Ectodermal cell (in vitro differentiated cells): ENCODE measurements around the gene RBP3.

Experiments used
- H3K27ac ChIP-seq: 2 replicates; pipeline ENCODE4 v1.7.0; 2013; ENCODE audit warnings: mild to moderate bottlenecking, low read depth, low read length; ENCODE audit not compliant: insufficient read depth, poor library complexity, severe bottlenecking
- H3K27me3 ChIP-seq: 2 replicates; pipeline ENCODE4 v1.7.0; 2013; ENCODE audit warnings: mild to moderate bottlenecking, low read length; ENCODE audit not compliant: insufficient read depth, control insufficient read depth, poor library complexity, severe bottlenecking
- H3K36me3 ChIP-seq: one replicate; pipeline ENCODE4 v1.7.0; 2013; ENCODE audit warnings: low read length; ENCODE audit not compliant: control insufficient read depth, insufficient read depth
- H3K4me1 ChIP-seq: one replicate; pipeline ENCODE4 v1.7.0; 2013; ENCODE audit warnings: low read length; ENCODE audit not compliant: control insufficient read depth, insufficient read depth
- H3K4me3 ChIP-seq: 2 replicates; pipeline ENCODE4 v1.7.0; 2013; ENCODE audit warnings: low read depth, low read length, control low read depth; ENCODE audit not compliant: insufficient read depth
- H3K9me3 ChIP-seq: 2 replicates; pipeline ENCODE4 v1.7.0; 2013; ENCODE audit warnings: mild to moderate bottlenecking, low read length, moderate library complexity; ENCODE audit not compliant: control insufficient read depth
- WGBS, 2 experiments: methylation state at CpG; one replicate each; pipeline ENCODE4 v1.1.7; 2013; ENCODE audit warnings: missing lambda C conversion rate in 2 of 2; 5-methylcytosine and 5-hydroxymethylcytosine counted together

The RBP3 gene

DNA sequence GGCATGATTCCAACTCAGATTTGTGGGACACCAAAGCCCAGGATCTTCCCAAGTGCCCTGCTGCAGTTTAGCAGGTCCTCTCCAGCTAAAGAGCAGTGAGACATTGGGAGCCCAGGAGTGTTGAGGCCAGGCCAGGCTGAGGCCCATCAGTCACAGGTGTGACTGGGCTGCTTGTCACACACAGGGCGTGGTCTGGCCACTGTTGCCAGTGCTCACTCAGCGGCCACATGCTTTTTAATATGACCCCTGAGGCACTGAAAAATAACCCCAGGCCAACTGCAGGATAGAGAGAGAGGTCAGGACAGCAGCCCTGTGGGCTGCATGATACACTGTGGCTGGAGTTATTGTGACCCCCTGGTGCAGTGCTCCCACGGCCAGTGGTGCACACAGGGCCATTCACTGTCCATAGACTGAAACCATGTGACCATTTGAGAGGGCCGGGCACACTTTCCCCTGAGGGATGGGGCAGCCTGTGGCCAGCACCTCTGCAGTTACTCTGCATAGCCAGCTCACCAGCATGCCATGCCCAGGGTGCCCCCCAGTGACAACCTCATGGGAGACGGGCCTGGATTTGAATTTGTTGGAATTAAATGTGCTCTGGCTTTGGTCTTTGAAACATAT lies 21.7 kb upstream of the RBP3 start:
- Histone ChIP-seq H3K27me3 (no peaks in the 10 kb centered on the region), H3K4me3 (no peak overlapping the region), H3K9me3 (no peaks in the 10 kb centered on the region), H3K27ac (no peak overlapping the region), H3K36me3 (no peaks in the 10 kb centered on the region), H3K4me1 (no peaks in the 10 kb centered on the region)
- 89 to 92% methylated on average over 5 of the region's 5 CpGs for WGBS, 2 experiments

- Histone ChIP-seq H3K9me3 (no peaks in the 10 kb centered on the region), H3K27ac (no peak overlapping the region), H3K36me3 (no peaks in the 10 kb centered on the region), H3K4me1 (no peaks in the 10 kb centered on the region), H3K4me3 (no peak overlapping the region), H3K27me3 (no peaks in the 10 kb centered on the region)
- WGBS, 2 experiments, result 95% methylated on average over 10 to 11 of the region's 11 CpGs
These were observed 21.2 kb upstream of the RBP3 start for GRCh38 chr10:47326927-47327330.

DNA sequence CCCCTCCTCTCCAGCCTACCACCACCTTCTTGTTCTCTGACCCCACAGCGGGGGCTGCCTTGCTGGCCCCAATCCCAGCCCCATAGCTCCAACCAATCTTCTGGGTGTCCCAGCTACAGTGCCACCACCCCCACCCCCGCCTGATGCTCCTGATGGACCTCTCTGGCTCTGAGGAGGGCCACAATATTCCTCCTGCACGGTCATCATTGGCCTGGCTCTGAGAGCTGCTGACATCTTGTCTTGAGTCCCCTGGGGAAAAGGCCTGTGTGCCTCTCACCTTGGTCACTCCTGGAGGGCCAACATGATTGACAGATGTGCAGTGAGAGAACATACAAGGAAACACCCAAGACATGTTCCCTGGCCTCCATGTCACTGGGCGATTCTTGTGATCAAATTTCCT lies 18.3 kb upstream of the RBP3 start:
- no peaks in the 10 kb centered on the region for H3K4me1 ChIP-seq
- no peak overlapping the region for H3K4me3 ChIP-seq
- H3K36me3 ChIP-seq, result no peaks in the 10 kb centered on the region
- H3K27ac ChIP-seq, result no peak overlapping the region
- no peaks in the 10 kb centered on the region for H3K27me3 ChIP-seq
- H3K9me3 ChIP-seq, result no peaks in the 10 kb centered on the region
- WGBS, 2 experiments, result 88 to 93% methylated on average over 4 of the region's 4 CpGs

- Histone ChIP-seq H3K36me3 (no peaks in the 10 kb centered on the region), H3K4me1 (no peaks in the 10 kb centered on the region), H3K27me3 (no peaks in the 10 kb centered on the region), H3K4me3 (no peak overlapping the region), H3K9me3 (no peaks in the 10 kb centered on the region), H3K27ac (no peak overlapping the region)
- 93 to 95% methylated on average over 3 of the region's 3 CpGs for WGBS, 2 experiments
These were observed 17.8 kb upstream of the RBP3 start for GRCh38 chr10:47330366-47330765.

DNA sequence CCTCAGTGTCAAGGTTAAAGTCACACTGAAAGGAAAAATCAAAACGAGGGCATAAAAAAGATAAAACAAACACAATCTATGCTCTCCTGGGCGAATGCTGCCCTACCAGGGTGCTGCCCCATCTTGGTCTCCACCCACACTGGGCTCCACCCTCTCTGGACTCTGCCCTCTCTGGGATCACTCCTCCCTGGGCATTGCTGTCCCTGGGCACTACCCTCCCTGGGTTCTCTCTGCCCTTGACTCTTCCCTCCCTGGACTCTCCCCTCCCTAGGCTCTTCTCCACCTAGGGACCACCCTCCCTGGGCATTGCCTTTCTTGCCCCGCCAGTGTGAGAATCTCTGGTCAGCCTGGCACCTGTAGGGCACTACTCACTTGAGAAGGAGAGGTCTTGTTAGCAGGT lies 17.4 kb upstream of the RBP3 start:
- no peaks in the 10 kb centered on the region for H3K27me3 ChIP-seq
- no peaks in the 10 kb centered on the region for H3K4me1 ChIP-seq
- WGBS, 2 experiments, result 87 to 89% methylated on average over 3 of the region's 3 CpGs
- no peaks in the 10 kb centered on the region for H3K36me3 ChIP-seq
- H3K4me3 ChIP-seq, result no peak overlapping the region
- H3K27ac ChIP-seq, result no peak overlapping the region
- no peaks in the 10 kb centered on the region for H3K9me3 ChIP-seq

GRCh38 chr10:47331491-47331890 lies 16.7 kb upstream of the RBP3 start:
- Histone ChIP-seq H3K27ac (no peak overlapping the region), H3K4me1 (no peaks in the 10 kb centered on the region), H3K36me3 (no peaks in the 10 kb centered on the region), H3K9me3 (no peaks in the 10 kb centered on the region), H3K4me3 (no peak overlapping the region), H3K27me3 (no peaks in the 10 kb centered on the region)
- 95 to 97% methylated on average over 9 of the region's 9 CpGs for WGBS, 2 experiments

DNA sequence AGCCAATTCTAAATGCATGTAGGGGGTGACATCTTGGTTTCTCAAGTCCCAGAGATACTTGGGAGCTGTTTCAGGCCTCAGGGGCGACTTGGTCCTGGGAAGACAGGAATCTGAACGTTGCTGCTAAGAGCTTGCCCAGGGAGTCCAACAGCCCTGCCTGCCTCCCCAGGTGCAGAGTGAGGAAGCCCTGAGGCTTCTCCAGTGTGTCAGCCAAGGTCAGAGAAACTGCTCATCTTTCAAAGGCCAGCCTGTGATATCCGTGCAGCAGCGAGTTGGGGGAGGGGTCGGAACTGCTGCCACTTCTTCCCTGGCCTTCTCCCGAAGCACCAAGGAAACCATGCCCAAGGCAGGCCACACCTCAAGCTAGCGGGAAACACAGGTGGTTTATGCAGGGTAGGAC lies 16.2 kb upstream of the RBP3 start:
- H3K9me3 ChIP-seq, result no peaks in the 10 kb centered on the region
- no peak overlapping the region for H3K27ac ChIP-seq
- no peaks in the 10 kb centered on the region for H3K27me3 ChIP-seq
- no peak overlapping the region for H3K4me3 ChIP-seq
- H3K36me3 ChIP-seq, result no peaks in the 10 kb centered on the region
- 80 to 83% methylated on average over 7 of the region's 7 CpGs for WGBS, 2 experiments
- no peaks in the 10 kb centered on the region for H3K4me1 ChIP-seq

GRCh38 chr10:47332371-47332770 lies 15.8 kb upstream of the RBP3 start:
- WGBS, 2 experiments, result 91 to 95% methylated on average over 3 of the region's 3 CpGs
- Histone ChIP-seq H3K36me3 (no peaks in the 10 kb centered on the region), H3K4me3 (no peak overlapping the region), H3K27ac (no peak overlapping the region), H3K4me1 (no peaks in the 10 kb centered on the region), H3K27me3 (no peaks in the 10 kb centered on the region), H3K9me3 (no peaks in the 10 kb centered on the region)

GRCh38 chr10:47332946-47333345 lies 15.2 kb upstream of the RBP3 start:
- Histone ChIP-seq H3K9me3 (no peaks in the 10 kb centered on the region), H3K27ac (no peak overlapping the region), H3K4me1 (no peaks in the 10 kb centered on the region), H3K36me3 (no peaks in the 10 kb centered on the region), H3K27me3 (no peaks in the 10 kb centered on the region), H3K4me3 (no peak overlapping the region)
- 91 to 96% methylated on average over 3 of the region's 3 CpGs for WGBS, 2 experiments

- Histone ChIP-seq H3K4me3 (no peak overlapping the region), H3K4me1 (no peaks in the 10 kb centered on the region), H3K27ac (no peak overlapping the region), H3K36me3 (no peaks in the 10 kb centered on the region), H3K27me3 (no peaks in the 10 kb centered on the region), H3K9me3 (no peaks in the 10 kb centered on the region)
- 94 to 98% methylated on average over 6 of the region's 6 CpGs for WGBS, 2 experiments
These were observed 14.6 kb upstream of the RBP3 start for GRCh38 chr10:47333532-47333931.
